Dendritic cell treated with granulocyte-macrophage colony-stimulating factor and Interleukin-4, amounts not matched to agents 40 ng/mL and 50 ng/mL, for 4 days (primary cell): Measurements from ENCODE around the gene AP2M1.

Experiments
- H3K27ac Mint-ChIP-seq: one replicate; pipeline ENCODE4 v1.8.0; 2022; ENCODE audit warnings: mild to moderate bottlenecking, mixed read lengths
- H3K27me3 Mint-ChIP-seq: one replicate; pipeline ENCODE4 v1.8.0; 2022; ENCODE audit warnings: mild to moderate bottlenecking, mixed read lengths
- H3K36me3 Mint-ChIP-seq: one replicate; pipeline ENCODE4 v1.8.0; 2022; ENCODE audit warnings: low read depth, mixed read lengths
- H3K4me1 Mint-ChIP-seq: one replicate; pipeline ENCODE4 v1.8.0; 2022; ENCODE audit warnings: low read depth, mixed read lengths
- H3K4me3 Mint-ChIP-seq: one replicate; pipeline ENCODE4 v1.8.0; 2022; ENCODE audit warnings: mild to moderate bottlenecking, moderate library complexity, mixed read lengths
- H3K9me3 Mint-ChIP-seq: one replicate; pipeline ENCODE4 v1.8.0; 2022; ENCODE audit warnings: mixed read lengths
- intact Hi-C: fragments of 100-400 bp; cut with micrococcal nuclease; formaldehyde crosslinking; loops from one replicate; pipeline ENCODE4 v1.15.0; 2022

The AP2M1 gene

DNA sequence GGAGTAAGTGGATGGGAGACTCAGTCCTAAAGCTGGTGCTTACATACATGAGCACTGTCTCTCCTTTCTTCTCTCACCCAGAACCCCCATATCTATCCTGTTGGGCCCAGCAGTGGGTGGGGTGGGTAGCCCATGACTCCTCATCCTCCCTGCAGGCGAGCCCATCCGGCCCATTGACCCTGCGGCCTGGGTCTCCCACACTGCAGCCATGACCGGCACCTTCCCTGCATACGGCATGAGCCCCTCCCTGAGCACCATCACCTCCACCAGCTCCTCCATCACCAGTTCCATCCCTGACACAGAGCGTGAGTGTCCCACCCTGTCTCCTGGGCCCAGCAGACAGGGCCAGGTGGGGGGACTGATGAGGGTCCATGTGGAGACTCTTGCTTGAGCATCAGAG is 8.0 kb upstream of the AP2M1 start:
- H3K4me1 Mint-ChIP-seq, result peaks cover 11% of the 10 kb centered on the region
- no peak overlapping the region for H3K4me3 Mint-ChIP-seq
- H3K27me3 Mint-ChIP-seq, result no peaks in the 10 kb centered on the region
- no peaks in the 10 kb centered on the region for H3K9me3 Mint-ChIP-seq
- H3K36me3 Mint-ChIP-seq, result peaks cover 99% of the 10 kb centered on the region
- H3K27ac Mint-ChIP-seq, result no peak overlapping the region
- intact Hi-C loops, result no loop called here

DNA sequence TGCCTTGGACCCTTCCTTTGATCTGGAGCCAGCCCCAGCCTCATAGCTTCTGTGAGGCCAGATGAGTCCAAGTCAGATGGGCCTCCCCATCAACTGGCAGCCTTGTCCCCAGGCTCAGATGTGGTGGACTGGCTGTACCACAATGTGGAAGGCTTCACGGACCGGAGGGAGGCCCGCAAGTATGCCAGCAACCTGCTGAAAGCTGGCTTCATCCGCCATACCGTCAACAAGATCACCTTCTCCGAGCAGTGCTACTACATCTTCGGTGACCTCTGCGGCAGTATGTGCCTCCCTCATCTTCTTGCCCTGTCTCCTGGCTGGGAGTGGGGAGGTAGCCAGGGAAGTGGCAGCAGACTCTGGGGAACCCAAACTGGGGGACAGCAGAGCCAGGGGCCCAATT is 6.9 kb upstream of the AP2M1 start:
- H3K4me1 Mint-ChIP-seq, result peaks cover 13% of the 10 kb centered on the region
- peaks cover 100% of the 10 kb centered on the region for H3K36me3 Mint-ChIP-seq
- H3K27me3 Mint-ChIP-seq, result no peaks in the 10 kb centered on the region
- intact Hi-C loops, result no loop called here
- H3K4me3 Mint-ChIP-seq, result no peak overlapping the region
- no peak overlapping the region for H3K27ac Mint-ChIP-seq
- H3K9me3 Mint-ChIP-seq, result no peaks in the 10 kb centered on the region

DNA sequence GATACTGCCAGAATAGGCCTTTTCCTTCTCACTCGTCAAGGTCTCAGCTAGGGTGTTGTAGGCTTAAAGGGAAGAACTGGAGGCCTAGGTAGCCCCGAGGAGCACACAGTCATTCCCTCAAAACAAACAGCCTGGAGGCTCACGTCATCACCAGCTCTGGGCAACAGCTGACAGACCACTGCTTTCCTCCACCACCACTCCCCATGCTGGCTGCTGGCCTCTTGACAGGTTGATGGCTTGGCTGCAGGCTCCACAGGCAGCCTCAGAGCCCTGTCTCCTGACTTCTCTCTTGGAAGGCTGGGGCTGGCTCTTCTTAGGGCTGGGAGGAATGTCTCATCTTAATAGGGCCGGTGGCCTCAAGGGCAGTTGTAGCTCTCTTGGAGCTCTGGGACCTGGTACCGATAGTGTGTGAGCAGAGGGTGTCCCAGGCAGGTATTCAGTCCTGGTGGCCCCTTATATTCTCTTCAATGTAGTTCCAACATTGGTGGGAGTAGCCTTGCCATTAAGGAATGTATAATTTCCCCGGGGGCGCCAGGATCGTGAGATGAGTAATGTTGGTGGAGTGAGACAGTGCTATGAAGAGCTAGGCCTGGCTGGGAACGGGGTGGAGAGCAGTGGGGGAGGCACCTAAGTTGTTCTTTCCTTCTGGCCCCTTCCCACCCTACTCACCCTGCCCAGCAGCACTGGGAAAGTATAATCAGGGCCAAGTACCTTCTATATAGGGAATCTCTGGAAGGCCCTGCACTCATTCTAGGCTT is 6.1 kb upstream of the AP2M1 start:
- Mint-ChIP-seq H3K4me1 (peaks cover 13% of the 10 kb centered on the region), H3K27ac (no peak overlapping the region), H3K36me3 (peaks cover 97% of the 10 kb centered on the region), H3K4me3 (no peak overlapping the region), H3K27me3 (no peaks in the 10 kb centered on the region), H3K9me3 (no peaks in the 10 kb centered on the region)
- intact Hi-C loops, result no loop called here

DNA sequence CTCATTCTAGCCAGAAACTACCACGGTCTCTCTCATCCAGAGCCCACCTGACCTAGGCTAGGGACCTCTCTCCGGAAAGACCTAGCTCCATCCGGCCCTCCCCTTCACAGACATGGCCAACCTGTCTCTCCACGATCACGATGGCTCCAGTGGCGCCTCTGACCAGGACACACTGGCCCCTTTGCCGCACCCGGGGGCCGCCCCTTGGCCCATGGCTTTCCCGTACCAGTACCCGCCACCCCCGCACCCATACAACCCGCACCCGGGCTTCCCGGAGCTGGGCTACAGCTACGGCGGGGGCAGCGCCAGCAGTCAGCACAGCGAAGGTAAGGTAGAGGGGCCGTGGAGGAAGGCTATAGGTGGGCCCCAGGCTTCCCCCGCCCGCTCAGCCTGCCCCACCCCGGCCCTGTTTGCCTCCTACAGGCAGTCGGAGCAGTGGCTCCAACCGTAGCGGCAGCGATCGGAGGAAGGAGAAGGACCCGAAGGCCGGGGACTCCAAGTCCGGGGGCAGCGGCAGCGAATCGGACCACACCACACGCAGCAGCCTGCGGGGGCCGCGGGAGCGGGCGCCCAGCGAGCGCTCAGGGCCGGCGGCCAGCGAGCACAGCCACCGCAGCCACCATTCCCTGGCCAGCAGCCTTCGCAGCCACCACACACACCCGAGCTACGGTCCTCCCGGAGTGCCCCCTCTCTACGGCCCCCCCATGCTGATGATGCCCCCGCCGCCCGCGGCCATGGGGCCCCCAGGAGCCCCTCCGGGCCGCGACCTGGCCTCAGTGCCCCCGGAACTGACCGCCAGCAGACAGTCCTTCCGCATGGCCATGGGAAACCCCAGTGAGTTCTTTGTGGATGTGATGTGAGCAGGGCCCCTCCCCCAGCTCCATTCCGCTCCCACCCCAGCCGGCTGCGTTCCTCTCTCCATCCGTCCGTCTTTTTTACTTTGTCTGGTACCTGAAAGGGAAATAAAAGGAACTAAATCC is 4.5 kb upstream of the AP2M1 start:
- H3K27ac Mint-ChIP-seq, result no peak overlapping the region

DNA sequence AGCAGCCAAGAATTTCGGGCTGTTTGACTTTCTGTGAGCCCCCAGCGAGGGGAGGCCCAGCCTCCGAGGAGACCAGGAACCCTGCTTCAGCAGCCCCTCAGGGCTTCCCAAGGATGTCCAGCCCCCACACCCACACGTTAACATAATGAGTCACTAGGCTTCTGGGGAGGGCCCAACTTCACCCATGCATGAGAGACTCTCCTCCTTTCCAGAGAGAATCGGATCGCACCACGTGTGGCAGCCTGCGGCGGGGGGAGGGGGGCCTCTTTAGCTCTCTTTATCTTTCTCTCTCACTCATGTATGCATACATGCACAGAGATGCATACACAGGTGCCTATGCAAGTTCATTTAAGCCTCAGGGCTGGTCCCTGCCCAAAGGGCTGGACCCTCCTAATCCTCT is 3.1 kb upstream of the AP2M1 start:
- peaks cover 84% of the 10 kb centered on the region for H3K36me3 Mint-ChIP-seq
- no peak overlapping the region for H3K4me3 Mint-ChIP-seq
- H3K27ac Mint-ChIP-seq, result no peak overlapping the region
- no peaks in the 10 kb centered on the region for H3K9me3 Mint-ChIP-seq
- H3K4me1 Mint-ChIP-seq, result peaks cover 21% of the 10 kb centered on the region
- intact Hi-C loops, result no loop called here
- no peaks in the 10 kb centered on the region for H3K27me3 Mint-ChIP-seq

More for the DNA sequence above, 4.5 kb upstream of the AP2M1 start:
- Mint-ChIP-seq H3K27me3 (no peaks in the 10 kb centered on the region), H3K4me1 (peaks cover 17% of the 10 kb centered on the region), H3K9me3 (no peaks in the 10 kb centered on the region), H3K36me3 (peaks cover 84% of the 10 kb centered on the region), H3K4me3 (no peak overlapping the region)
- intact Hi-C loops, result no loop called here

DNA sequence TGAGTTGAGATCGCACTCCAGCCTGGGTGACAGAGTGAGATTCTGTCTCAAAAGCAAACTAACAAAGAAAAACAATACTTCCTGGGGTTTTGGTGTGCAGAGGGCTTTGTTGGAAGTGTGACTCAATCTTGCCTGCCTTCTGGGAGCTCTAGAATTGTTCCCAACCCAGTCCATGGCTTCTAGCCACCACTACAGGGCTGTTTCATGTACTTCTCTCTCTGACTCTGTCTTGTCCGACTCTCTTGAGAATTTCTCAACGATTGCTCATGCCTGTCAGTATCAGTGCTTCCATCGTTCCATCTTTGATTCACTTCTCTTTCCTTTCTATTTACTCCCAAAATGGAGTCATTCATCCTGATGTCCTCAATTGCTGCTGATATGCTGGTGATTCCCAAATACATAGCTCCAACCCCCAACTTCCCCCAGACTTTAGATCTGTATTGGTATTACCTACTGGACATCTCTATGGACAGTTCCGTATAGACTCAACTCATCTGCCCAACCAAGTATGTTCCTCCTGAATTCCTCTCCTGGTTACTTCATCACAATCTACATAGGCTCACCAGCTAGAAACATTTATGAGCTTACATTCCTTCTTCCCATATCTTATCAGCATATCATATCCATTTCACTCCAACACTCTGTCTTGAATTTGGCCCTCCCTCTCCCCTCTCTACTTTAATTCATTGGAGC is 1.8 kb upstream of the AP2M1 start:
- no peaks in the 10 kb centered on the region for H3K9me3 Mint-ChIP-seq
- no peak overlapping the region for H3K4me3 Mint-ChIP-seq
- H3K27me3 Mint-ChIP-seq, result no peaks in the 10 kb centered on the region
- intact Hi-C loops, result no loop called here
- peaks cover 34% of the 10 kb centered on the region for H3K4me1 Mint-ChIP-seq
- H3K36me3 Mint-ChIP-seq, result peaks cover 84% of the 10 kb centered on the region
- H3K27ac Mint-ChIP-seq, result no peak overlapping the region

DNA sequence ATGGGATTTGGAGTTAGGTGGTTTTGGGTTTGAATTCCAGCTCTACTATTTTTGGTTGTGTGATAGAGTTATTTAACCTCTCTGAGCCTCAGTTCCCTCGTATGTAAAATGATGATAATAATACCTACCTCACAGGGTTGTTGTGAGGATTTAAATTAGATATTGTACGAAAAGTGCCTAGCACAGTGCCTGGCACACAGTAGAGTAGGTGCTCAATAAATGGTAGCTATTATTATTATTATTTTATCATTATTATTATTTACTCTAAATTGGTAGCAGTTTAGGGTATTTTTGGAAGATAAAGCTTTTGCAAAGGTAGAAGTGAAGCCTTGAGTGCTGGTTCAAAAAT is 1.3 kb upstream of the AP2M1 start:
- H3K9me3 Mint-ChIP-seq, result no peaks in the 10 kb centered on the region
- no peak overlapping the region for H3K4me3 Mint-ChIP-seq
- no peak overlapping the region for H3K27ac Mint-ChIP-seq
- peaks cover 39% of the 10 kb centered on the region for H3K4me1 Mint-ChIP-seq
- peaks cover 84% of the 10 kb centered on the region for H3K36me3 Mint-ChIP-seq
- no peaks in the 10 kb centered on the region for H3K27me3 Mint-ChIP-seq
- intact Hi-C loops, result no loop called here

DNA sequence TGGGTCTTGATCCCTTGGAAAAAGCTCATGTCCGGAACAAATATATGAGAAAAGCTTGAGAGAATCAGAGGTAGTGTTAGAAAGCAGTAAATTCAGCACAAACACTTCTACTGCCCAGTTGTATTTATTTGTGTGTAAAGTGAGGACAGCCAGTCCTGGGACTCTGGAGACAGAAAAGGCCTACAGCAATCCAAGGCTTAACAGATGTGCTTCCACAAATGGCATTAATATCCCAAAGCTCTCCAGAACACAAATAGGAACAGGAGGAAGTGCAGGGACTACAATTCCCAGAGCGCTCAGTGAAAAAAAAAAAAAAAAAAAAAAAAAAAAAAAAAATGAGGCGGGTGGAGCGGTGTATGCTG is 390 bp upstream of the AP2M1 start:
- Mint-ChIP-seq H3K27me3 (no peaks in the 10 kb centered on the region), H3K4me3 (peak overlapping the region; percentile 99), H3K27ac (peak overlapping the region; percentile 98), H3K9me3 (no peaks in the 10 kb centered on the region), H3K4me1 (peaks cover 48% of the 10 kb centered on the region), H3K36me3 (peaks cover 84% of the 10 kb centered on the region)
- intact Hi-C loops, result loop anchor here (1.0 kb wide), 4 partner anchors 12 to 125 kb away; partner anchors contain the start of genes ABCF3, EEF1AKMT4, EIF2B5 and PSMD2

DNA sequence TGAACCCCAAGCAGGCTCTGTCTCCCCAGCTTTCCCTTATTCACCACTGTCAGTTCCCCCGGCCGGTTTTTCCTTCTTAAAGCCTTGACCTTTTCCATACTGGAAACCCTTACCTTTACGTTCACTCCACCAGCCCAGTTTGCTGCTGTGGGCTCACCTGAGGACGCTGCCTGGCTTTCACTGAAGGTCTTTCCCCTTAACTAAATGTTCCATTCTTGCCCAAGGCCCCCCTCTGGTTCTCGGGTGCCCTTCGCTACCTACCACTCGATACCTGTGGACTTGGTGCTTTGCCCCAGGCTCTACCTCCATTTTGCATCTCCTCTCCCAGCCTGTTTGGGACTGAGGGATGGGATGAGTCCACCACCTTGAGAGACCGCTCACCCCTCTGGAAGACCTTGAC is 851 bp downstream of the AP2M1 start:
- intact Hi-C loops, result no loop called here
- Mint-ChIP-seq H3K36me3 (peaks cover 84% of the 10 kb centered on the region), H3K4me1 (peaks cover 61% of the 10 kb centered on the region), H3K27me3 (no peaks in the 10 kb centered on the region), H3K4me3 (peak overlapping the region; percentile 99), H3K27ac (peak overlapping the region; percentile 98), H3K9me3 (no peaks in the 10 kb centered on the region)

DNA sequence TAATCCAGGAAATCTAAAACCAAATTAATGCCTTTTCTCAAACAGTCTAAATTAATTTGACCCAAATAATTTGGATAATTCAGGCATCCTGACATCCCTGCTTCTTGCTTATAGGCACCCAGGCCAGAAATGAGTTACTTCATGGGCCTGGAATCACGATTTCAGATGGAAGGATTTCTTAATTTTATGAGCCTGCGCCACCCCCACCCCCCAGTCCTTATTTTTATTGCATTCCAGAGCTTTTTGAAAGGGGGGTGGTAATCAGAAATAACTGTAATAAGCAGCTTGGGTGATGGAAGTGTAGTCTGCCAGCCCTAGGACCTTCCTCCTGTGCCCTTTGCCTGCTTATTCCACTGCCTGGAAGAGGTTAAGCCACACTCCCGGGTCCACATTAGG is 1.3 kb downstream of the AP2M1 start:
- intact Hi-C loops, result no loop called here
- Mint-ChIP-seq H3K27ac (peak overlapping the region; percentile 98), H3K36me3 (peaks cover 84% of the 10 kb centered on the region)

DNA sequence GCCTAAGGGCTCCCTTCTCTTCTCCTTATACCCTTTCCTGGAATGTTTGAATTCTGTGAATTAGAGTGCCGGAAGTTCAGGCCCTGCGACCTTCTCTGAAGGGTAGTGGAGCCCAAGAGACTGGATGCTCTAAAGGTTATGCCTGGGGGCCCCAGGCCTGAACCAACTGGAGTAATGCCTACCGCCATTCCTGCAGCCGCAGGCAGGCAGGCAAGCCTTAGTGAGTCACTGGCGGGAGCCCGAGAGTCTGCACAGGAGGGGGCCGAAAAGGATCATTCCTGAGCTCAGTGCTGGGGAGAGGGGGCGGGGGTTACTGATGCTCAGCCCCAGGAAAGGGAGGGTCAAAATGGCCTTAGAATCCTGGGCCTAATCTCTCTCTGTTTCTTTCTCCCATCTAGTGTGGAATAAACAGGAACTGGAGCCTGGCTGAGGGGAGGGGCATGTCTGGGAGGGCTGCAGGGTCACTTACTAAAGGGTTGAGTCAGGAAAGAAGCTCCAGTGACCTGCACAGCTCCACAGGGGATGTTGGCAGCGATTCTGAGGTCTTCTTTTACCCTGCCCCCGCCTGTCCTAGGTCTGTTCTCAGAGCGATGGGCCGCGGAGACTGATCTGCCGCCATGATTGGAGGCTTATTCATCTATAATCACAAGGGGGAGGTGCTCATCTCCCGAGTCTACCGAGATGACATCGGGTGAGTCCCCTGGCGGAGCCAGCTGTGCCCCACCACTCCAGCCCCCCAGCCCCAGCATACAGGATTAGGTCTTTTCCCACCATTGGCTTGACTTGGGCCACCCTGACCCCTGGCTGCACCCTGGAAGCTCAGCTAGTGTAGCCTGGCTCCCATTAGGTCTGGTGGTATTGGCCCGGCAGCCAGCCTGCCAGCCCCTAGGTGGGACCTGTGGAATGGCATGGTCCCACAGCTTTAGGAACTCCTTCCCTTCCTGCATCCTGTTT is 2.0 kb downstream of the AP2M1 start:
- Mint-ChIP-seq H3K27ac (peak overlapping the region; percentile 98), H3K4me1 (peaks cover 61% of the 10 kb centered on the region), H3K36me3 (peaks cover 84% of the 10 kb centered on the region), H3K9me3 (no peaks in the 10 kb centered on the region), H3K27me3 (no peaks in the 10 kb centered on the region), H3K4me3 (peak overlapping the region; percentile 99)
- intact Hi-C loops, result loop anchor here (1.0 kb wide), 1 partner anchor 9 kb away; no protein-coding TSS in a partner anchor

More for the DNA sequence above, 1.3 kb downstream of the AP2M1 start:
- no peaks in the 10 kb centered on the region for H3K27me3 Mint-ChIP-seq
- H3K9me3 Mint-ChIP-seq, result no peaks in the 10 kb centered on the region
- peak overlapping the region; percentile 99 for H3K4me3 Mint-ChIP-seq
- H3K4me1 Mint-ChIP-seq, result peaks cover 62% of the 10 kb centered on the region

DNA sequence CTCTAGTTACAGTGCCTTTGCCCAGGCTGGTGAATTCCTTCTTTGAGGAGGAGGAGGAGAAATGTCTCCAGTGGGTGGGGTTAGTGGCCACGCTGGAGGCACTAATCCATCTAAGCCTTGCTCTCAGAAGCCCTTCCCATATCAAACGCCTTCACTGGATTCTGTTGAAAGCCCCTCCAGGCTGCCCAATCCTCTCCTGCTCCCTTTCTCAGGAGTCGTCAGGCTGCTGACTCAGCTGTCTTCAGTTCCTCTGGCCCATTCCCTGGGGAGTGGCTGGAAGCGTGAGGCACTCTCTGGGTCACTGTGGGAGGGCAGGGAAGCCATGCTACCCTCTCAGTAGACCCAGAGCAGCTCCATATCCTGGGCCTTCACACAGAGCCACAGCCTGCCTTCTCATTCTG is 2.7 kb downstream of the AP2M1 start:
- Mint-ChIP-seq H3K27me3 (no peaks in the 10 kb centered on the region), H3K4me3 (peak overlapping the region; percentile 99), H3K4me1 (peaks cover 63% of the 10 kb centered on the region), H3K9me3 (no peaks in the 10 kb centered on the region), H3K36me3 (peaks cover 84% of the 10 kb centered on the region), H3K27ac (peak overlapping the region; percentile 98)
- intact Hi-C loops, result loop anchor here (1.0 kb wide), 1 partner anchor 8 kb away; no protein-coding TSS in a partner anchor

DNA sequence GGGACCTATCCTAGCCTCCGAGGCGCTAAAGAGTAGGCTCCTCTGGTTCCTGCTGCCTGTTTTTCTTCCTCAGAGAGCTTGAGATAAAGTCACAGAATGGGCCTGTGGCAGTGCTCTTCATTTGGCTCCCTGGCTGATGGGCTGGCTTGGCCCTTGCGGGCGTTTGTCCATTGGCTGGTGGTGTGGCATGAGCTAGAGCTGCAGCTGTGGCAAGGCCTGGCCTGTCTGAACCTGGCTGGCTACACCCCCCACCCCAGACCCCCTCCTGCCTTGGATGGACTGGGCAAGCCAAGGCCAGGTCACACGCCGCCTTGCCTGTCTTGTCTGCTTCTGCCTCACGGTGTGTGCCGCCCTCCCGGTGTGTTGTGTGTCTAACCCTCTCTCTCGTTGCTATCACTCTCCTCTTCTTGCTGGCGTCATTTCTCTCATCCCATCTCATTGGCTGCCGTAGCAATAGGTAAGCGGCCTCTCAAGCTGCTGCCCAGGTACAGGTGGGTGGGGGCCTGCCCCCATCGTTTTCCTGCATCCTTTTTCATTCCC is 3.2 kb downstream of the AP2M1 start:
- no peaks in the 10 kb centered on the region for H3K9me3 Mint-ChIP-seq
- peak overlapping the region; percentile 99 for H3K4me3 Mint-ChIP-seq
- peaks cover 84% of the 10 kb centered on the region for H3K36me3 Mint-ChIP-seq
- H3K27me3 Mint-ChIP-seq, result no peaks in the 10 kb centered on the region
- peak overlapping the region; percentile 98 for H3K27ac Mint-ChIP-seq
- H3K4me1 Mint-ChIP-seq, result peaks cover 68% of the 10 kb centered on the region
- intact Hi-C loops, result loop anchor here (1.0 kb wide), 1 partner anchor 7 kb away; no protein-coding TSS in a partner anchor
